Tongue (tissue), 3 donors: ENCODE data around the gene PRKCSH. TPM values are rescaled to one million over a fixed set of nuclear protein-coding genes. Genes with fewer than 3 reads are reported as not detected.

ENCODE experiments used
- DNase-seq: peaks from one replicate; pipeline ENCODE4 v3.0.0-alpha.2; 2015
- small RNA-seq: library from RNA; depleted of rRNA; stranded (forward); fragments of <200 nt; gene quantifications from one replicate; pipeline ENCODE3, GENCODE V24; 2014; ENCODE audit warnings: low replicate concordance
- total RNA-seq: library from RNA; depleted of rRNA; stranded (reverse); fragments of >200 nt; gene quantifications from one replicate; pipeline ENCODE4 v1.2.3, GENCODE V29; 2014

PRKCSH gene
- total RNA-seq, 1 donor from 2014 or later = 86.7 TPM

DNA sequence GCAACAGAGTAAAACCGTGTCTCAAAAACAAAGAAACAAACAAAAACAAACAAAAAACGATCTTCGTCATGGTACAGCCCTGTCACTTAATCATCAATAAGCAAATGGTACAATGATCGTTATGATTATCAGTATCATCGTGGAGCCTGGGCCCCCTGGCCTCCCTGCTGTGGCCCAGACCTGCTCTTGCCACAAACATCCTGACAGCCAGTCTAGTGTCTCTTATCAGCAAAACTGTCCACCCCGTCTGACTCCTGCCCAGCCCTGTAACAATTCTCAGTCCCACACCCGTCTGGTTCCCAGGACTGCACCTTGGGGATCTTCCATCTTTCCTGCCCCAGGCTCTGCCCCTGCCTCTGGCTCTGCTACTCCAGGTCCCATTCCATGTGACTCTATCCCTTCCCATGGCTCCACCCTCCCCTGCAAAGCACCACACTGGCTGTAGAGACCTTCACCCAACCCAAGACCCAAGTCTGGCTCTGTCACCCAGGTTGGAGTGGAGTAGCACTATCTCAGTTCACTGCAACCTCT, 64.5 kb downstream of the PRKCSH start:
- DNase-seq = no peak

Small RNA genes lying within 50 kb of the gene (small RNA-seq; reads per million reads assigned to genes)
- 0.35 reads per million, percentile 60 among the genes with 10 or more reads in this experiment for gene MIR7974
- gene RF00019 = not detected

Other genes with a start within 250 kb of the PRKCSH start
- 236 TPM for gene KANK2, start 238.1 kb upstream of the PRKCSH start, total RNA-seq
- not detected for gene ANGPTL8, start 196.0 kb upstream of the PRKCSH start, total RNA-seq
- 23.2 TPM for gene DOCK6, start 173.1 kb upstream of the PRKCSH start, total RNA-seq
- not detected for gene TSPAN16, start 139.5 kb upstream of the PRKCSH start, total RNA-seq
- gene RAB3D, start 96.0 kb upstream of the PRKCSH start, total RNA-seq = 19.2 TPM
- 98.4 TPM for gene TMEM205, start 89.4 kb upstream of the PRKCSH start, total RNA-seq
- 7.4 TPM for gene CCDC159, start 89.1 kb upstream of the PRKCSH start, total RNA-seq
- gene PLPPR2, start 80.2 kb upstream of the PRKCSH start, total RNA-seq = 20.3 TPM
- gene SWSAP1, start 61.0 kb upstream of the PRKCSH start, total RNA-seq = 0.82 TPM
- gene EPOR, start 51.3 kb upstream of the PRKCSH start, total RNA-seq = 3.0 TPM
- gene RGL3, start 16.3 kb upstream of the PRKCSH start, total RNA-seq = 0.10 TPM
- not detected for gene ODAD3, start 514 bp upstream of the PRKCSH start, total RNA-seq
- 0.31 TPM for gene ELAVL3, start 45.4 kb downstream of the PRKCSH start, total RNA-seq
- 4.2 TPM for gene ZNF653, start 70.2 kb downstream of the PRKCSH start, total RNA-seq
- gene ECSIT, start 93.5 kb downstream of the PRKCSH start, total RNA-seq = 56.6 TPM
- 53.1 TPM for gene CNN1, start 103.2 kb downstream of the PRKCSH start, total RNA-seq
- 9.4 TPM for gene ELOF1, start 123.6 kb downstream of the PRKCSH start, total RNA-seq
- gene ACP5, start 142.0 kb downstream of the PRKCSH start, total RNA-seq = 2.5 TPM
- gene ZNF627, start 161.8 kb downstream of the PRKCSH start, total RNA-seq = 21.1 TPM